Fibroblast of lung (primary cell): ENCODE data around the gene FHIT.

ENCODE experiments used
- CTCF ChIP-seq, 2 donors: IDR thresholded peaks in 1 of 2; conservative IDR thresholded peaks in 1 of 2; 1 replicate in 1 of 2; 2 replicates in 1 of 2; pipeline ENCODE4 v1.5.1; 2011 to 2012; ENCODE audit warnings: low read length in 2 of 2, control low read depth in 1 of 2, inconsistent platforms in 1 of 2, low read depth in 1 of 2, mild to moderate bottlenecking in 1 of 2
- EZH2 ChIP-seq: IDR thresholded peaks from 2 replicates; pipeline ENCODE4 v1.5.1; 2012; ENCODE audit warnings: low read length, control low read depth, mild to moderate bottlenecking; ENCODE audit errors: missing control alignments

DNA sequence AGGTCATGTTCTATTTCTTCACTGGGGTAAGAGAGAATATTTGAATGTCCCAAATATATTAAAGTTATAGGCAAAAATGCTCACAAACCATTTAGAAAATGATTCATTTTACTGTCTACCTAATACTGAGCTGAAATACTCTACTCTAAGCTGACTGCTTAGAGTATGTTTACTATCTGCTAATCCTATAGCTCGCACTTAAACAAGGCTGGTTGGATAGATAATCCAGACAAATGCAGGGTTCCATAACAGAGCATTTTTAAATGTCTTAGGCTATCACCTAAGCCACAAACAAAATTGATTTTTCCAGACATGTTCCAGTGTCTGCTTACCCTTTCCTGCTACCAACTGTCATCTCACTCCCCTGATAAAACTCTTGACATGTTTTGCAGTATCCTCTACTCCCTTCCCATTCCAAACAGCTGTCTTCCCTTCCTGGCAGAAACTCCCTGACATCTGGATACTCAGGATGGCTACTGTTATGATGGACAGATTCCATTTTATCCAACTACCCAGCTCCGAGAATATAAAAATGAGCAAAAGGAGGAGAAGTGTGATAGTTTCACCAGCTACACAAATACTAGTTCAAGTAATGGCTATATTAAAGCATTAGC, 1034.7 kb downstream of the FHIT start:
- no peak for TF ChIP-seq CTCF (conservative IDR thresholded peaks at IDR 0.05 in 1 of 2, IDR thresholded peaks at IDR 0.05 in 1 of 2; ENCODE audit: low read depth in 1 of 2, low read length in 2 of 2)
- TF ChIP-seq EZH2, result no peak
